Mucosa of descending colon (tissue), 3 donors: ENCODE results near the gene IL4. TPM values are rescaled to one million over a fixed set of nuclear protein-coding genes. Genes with fewer than 3 reads are reported as not detected.

Experiments used
- ATAC-seq: fragments of 200-7000 bp; cut with Tn5 transposase; one replicate; pipeline ENCODE4 v1.9.1; 2020; ENCODE audit warnings: mild to moderate bottlenecking, moderate library complexity
- DNase-seq, 3 donors: peaks; one replicate each; pipeline ENCODE4 v3.0.0-alpha.2; 2020
- H3K36me3 ChIP-seq: fragments of 200-600 bp; one replicate; pipeline ENCODE4 v1.8.0; 2021; ENCODE audit warnings: low read depth, mild to moderate bottlenecking
- H3K4me1 ChIP-seq: fragments of 200-600 bp; one replicate; pipeline ENCODE4 v1.8.0; 2021; ENCODE audit warnings: low read depth, mild to moderate bottlenecking
- H3K4me3 ChIP-seq: fragments of 200-600 bp; one replicate; pipeline ENCODE4 v1.8.0; 2021; ENCODE audit warnings: mild to moderate bottlenecking
- H3K9me3 ChIP-seq: fragments of 200-600 bp; one replicate; pipeline ENCODE4 v1.8.0; 2021; ENCODE audit warnings: mild to moderate bottlenecking
- intact Hi-C, 2 donors: fragments of 100-400 bp; cut with DNase I in 1 of 2; cut with micrococcal nuclease in 1 of 2; formaldehyde crosslinking; loops; one replicate each; pipeline versions ENCODE4 v1.11.0 to v1.11.1; 2022; cut with DNase I, micrococcal nuclease
- total RNA-seq, 3 donors: library from RNA; stranded (reverse); fragmentation: NEBNext Ultra II Directional in 2 of 3; extraction: Animal tissue kit (Norgen Biotek cat#: 25700) in 2 of 3; gene quantifications; one replicate each; pipeline versions ENCODE4 v1.2.1 to v1.2.4, GENCODE V29; 2021 to 2023
- TF ChIP-seq, protein P1 (sequence below): fragments of 200-600 bp; IDR thresholded peaks from one replicate; pipeline ENCODE4 v1.8.0; 2022; ENCODE audit warnings: antibody characterized with exemption, mild to moderate bottlenecking
- donor health status: DM: no; HTN: no; CAD: no; lungs with moderate emphysema.
- donor health status: DM: no; HTN: no; CAD: no.
- donor health status: DM: no; HTN: yes; CAD: no.

Gene IL4
- total RNA-seq, 3 donors from 2014 or later = not detected

GRCh38 chr5:132655821-132656773 lies 17.7 kb upstream of the IL4 start:
- H3K9me3 ChIP-seq = no peaks in the 10 kb centered on the region
- DNase-seq (no peak), ATAC-seq (peak; percentile 35)
- TF ChIP-seq, protein P1, sequence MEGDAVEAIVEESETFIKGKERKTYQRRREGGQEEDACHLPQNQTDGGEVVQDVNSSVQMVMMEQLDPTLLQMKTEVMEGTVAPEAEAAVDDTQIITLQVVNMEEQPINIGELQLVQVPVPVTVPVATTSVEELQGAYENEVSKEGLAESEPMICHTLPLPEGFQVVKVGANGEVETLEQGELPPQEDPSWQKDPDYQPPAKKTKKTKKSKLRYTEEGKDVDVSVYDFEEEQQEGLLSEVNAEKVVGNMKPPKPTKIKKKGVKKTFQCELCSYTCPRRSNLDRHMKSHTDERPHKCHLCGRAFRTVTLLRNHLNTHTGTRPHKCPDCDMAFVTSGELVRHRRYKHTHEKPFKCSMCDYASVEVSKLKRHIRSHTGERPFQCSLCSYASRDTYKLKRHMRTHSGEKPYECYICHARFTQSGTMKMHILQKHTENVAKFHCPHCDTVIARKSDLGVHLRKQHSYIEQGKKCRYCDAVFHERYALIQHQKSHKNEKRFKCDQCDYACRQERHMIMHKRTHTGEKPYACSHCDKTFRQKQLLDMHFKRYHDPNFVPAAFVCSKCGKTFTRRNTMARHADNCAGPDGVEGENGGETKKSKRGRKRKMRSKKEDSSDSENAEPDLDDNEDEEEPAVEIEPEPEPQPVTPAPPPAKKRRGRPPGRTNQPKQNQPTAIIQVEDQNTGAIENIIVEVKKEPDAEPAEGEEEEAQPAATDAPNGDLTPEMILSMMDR = no peak
- H3K4me3 ChIP-seq = no peak overlapping the region
- no peaks in the 10 kb centered on the region for H3K36me3 ChIP-seq
- intact Hi-C loops = no loop called here
- no peaks in the 10 kb centered on the region for H3K4me1 ChIP-seq

DNA sequence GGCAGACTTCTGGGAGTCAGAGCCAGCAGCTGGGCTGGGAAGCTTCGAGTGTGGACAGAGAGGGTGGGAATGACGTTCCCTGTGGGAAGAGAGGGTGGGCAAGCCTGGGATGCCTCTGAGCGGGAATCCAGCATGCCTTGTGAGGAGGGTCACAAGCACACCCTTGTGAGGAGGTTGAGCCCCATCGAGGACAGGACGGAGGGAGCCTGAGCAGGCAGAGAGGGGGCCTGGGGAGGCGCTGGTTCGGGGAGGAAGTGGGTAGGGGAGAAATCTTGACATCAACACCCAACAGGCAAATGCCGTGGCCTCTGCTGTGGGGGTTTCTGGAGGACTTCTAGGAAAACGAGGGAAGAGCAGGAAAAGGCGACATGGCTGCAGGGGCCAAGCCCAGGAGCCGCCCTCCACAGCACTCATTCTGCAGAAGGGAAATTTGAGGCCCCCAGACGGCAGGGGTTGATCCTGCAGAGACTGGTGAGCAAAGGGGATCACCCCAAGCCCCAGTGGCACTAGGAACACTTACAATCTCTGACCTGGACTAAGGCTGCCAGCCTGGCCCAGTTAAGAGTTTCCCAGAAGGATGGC lies 16.9 kb upstream of the IL4 start:
- intact Hi-C loops = no loop called here
- H3K36me3 ChIP-seq = no peaks in the 10 kb centered on the region
- DNase-seq = no peak
- H3K4me1 ChIP-seq = no peaks in the 10 kb centered on the region
- TF ChIP-seq, protein P1 = no peak
- ATAC-seq = no peak
- H3K9me3 ChIP-seq = no peaks in the 10 kb centered on the region
- H3K4me3 ChIP-seq = no peak overlapping the region

GRCh38 chr5:132657676-132658380 lies 16.0 kb upstream of the IL4 start, which contains the start of gene IL13:
IL13 (plus strand) TSS chr5:132658173; CDS start chr5:132658187, 14 bp downstream.
- ATAC-seq = no peak
- TF ChIP-seq, protein P1 = no peak
- no peak for DNase-seq
- H3K4me1 ChIP-seq = no peaks in the 10 kb centered on the region
- H3K4me3 ChIP-seq = no peak within 1 kb of the TSS
- H3K36me3 ChIP-seq = no peaks in the 10 kb centered on the region
- intact Hi-C loops = no loop called here
- H3K9me3 ChIP-seq = no peaks in the 10 kb centered on the region

- intact Hi-C loops = no loop called here
- no peak for DNase-seq
- no peaks in the 10 kb centered on the region for H3K36me3 ChIP-seq
- H3K4me1 ChIP-seq = no peaks in the 10 kb centered on the region
- no peak overlapping the region for H3K4me3 ChIP-seq
- no peaks in the 10 kb centered on the region for H3K9me3 ChIP-seq
- ATAC-seq = no peak
- TF ChIP-seq, protein P1 = no peak
Measured at GRCh38 chr5:132658381-132659302, 15.1 kb upstream of the IL4 start.
